Fibroblast of pulmonary artery (primary cell): ENCODE results near the gene DHX30.
A peak's percentile ranks its signal among the peaks of the same experiment; 100 is the strongest.

ENCODE experiments used
- DNase-seq: peaks from one replicate; pipeline ENCODE4 v3.0.0-alpha.2; 2010; ENCODE audit warnings: low read depth
- H3K4me3 ChIP-seq: replicated peaks from 2 replicates; pipeline ENCODE4 v1.5.1; 2011; ENCODE audit warnings: low read depth, mild to moderate bottlenecking, control low read depth, low read length, moderate library complexity
- TF ChIP-seq, protein P1 (sequence below): IDR thresholded peaks from 2 replicates; pipeline ENCODE4 v1.5.1; 2011; ENCODE audit warnings: mild to moderate bottlenecking, control low read depth, low read length, inconsistent platforms; ENCODE audit errors: missing control alignments

The DHX30 gene

DNA sequence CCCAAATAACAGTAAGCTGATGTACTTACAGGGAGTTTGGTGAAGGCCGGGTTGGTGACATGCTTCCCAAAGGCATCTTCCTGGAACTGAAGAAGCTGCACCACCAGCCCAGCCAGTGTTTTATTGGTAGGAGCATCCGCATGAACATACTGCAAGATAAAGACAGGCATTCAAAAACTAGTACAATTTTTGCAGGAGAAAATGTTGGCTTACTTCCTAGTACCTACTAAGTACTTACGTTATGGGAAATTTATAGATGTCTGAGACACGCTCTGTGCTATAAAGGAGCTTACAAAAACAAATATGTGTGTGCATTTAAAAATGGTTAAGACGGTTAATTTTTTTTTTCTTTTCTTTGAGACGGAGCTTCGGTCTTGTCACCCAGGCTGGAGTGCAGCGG lies 30.1 kb upstream of the DHX30 start:
- DNase-seq, result no peak
- H3K4me3 ChIP-seq, result no peak overlapping the region
- TF ChIP-seq, protein P1, sequence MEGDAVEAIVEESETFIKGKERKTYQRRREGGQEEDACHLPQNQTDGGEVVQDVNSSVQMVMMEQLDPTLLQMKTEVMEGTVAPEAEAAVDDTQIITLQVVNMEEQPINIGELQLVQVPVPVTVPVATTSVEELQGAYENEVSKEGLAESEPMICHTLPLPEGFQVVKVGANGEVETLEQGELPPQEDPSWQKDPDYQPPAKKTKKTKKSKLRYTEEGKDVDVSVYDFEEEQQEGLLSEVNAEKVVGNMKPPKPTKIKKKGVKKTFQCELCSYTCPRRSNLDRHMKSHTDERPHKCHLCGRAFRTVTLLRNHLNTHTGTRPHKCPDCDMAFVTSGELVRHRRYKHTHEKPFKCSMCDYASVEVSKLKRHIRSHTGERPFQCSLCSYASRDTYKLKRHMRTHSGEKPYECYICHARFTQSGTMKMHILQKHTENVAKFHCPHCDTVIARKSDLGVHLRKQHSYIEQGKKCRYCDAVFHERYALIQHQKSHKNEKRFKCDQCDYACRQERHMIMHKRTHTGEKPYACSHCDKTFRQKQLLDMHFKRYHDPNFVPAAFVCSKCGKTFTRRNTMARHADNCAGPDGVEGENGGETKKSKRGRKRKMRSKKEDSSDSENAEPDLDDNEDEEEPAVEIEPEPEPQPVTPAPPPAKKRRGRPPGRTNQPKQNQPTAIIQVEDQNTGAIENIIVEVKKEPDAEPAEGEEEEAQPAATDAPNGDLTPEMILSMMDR, result no peak

DNA sequence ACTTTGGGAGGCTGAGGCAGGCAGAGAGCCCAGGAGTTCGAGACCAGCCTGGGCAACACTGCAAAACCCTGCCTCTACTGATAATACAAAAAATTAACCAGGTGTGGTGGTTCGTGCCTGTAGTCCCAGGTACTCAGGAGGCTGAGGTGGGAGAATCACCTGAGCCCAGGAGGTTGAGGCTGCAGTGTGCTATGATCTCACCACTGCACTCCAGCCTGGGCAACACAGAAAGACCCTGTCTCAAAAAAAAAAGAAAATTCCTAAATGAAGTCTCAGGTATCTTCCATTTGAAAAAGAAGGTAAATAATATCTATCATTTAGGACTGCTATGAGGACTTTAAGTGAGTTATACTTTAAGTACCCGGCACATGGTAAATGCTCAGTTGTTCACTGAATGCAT lies 24.2 kb upstream of the DHX30 start:
- DNase-seq, result no peak
- no peak overlapping the region for H3K4me3 ChIP-seq
- TF ChIP-seq, protein P1, result no peak

DNA sequence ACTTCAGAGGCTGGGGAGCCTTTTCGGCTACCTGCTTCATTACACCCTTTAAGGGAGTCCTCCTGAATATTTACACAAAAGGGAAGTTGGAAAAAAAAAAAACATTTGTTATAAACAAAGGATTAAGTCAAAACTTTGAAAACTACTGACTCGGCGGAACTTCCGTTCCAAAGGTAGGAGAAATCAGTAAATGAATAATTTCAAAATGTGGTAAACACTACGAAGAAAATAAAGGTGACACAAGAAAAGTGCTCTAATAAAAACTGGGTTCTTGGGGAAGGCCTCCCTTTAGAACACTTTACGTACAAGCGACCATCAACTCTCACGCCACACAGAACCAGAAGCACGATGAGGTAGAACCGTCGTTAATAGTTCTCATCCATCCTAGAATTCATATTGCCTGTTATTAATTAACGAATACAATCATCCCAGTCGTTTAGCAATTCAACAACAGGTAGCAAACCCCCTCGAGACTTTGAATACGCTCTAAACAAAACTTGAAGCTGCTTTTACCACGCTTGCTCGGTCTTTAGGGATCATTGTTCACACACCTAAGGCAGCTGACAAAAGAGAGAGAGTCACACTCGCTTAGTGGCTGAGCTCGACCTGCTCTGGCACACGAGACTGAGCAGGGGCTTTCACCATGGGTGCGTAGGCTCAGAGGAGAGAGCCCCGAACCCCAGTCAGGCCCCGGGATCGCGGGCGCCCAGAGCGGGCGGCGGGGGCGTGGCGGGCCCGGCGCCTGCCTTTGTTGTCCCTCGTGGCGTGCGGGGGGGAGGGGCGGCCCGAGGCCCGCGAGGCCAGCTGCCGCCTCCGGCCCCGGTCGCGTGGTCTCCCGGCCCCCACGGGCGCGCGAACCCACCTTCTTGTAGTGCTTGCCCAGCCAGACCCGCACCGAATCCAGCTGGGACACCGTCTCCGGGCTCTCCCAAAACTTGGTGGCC lies 21.9 kb upstream of the DHX30 start:
- TF ChIP-seq, protein P1, result no peak
- H3K4me3 ChIP-seq, result peak overlapping the region; percentile 91
- DNase-seq, result peak; percentile 23

DNA sequence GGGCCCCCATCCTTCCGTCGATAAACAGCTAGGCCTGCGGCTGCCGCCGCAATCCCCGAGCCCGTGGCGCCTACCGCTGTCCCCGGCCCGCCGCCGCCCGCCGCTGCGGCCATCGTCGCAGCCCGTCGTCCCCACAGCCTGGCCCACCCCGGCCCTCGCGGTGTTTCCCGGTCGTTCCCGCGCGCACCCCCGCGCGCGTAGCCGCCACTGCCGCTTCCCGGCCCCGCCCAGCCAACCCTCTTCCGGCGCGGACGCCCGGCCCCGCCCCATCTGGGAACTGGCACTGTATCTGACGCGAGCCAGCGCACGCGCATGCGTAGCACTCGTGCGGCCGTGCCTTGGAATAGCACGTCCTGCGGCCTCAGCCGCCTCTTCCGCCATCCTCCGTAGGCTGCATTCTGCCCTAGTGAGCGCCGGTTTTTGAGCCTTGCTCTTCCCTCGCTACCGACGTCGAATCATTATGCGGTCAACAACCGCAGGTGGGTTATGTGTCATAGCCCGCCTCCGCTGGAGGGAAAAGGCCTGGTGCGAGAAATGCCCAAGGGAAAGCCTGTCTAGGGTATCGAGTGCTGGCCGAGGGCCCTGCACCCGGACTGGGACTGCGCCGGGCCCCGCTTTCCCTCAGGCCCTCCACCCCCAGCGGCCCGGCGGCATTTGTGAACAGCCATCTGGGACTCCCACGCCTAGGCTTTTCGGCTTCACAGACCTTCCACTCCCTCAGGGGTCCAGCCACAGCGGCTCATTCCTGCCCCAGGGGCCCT lies 21.1 kb upstream of the DHX30 start, which contains the start of gene SMARCC1:
TSS of gene SMARCC1 (minus strand) at position 209 of the 761 bp plus-strand sequence. CDS start at position 113, 96 bp downstream.
- TF ChIP-seq, protein P1, result no peak
- DNase-seq, result peak; percentile 98
- peak within 1 kb of the TSS; percentile 91 for H3K4me3 ChIP-seq

DNA sequence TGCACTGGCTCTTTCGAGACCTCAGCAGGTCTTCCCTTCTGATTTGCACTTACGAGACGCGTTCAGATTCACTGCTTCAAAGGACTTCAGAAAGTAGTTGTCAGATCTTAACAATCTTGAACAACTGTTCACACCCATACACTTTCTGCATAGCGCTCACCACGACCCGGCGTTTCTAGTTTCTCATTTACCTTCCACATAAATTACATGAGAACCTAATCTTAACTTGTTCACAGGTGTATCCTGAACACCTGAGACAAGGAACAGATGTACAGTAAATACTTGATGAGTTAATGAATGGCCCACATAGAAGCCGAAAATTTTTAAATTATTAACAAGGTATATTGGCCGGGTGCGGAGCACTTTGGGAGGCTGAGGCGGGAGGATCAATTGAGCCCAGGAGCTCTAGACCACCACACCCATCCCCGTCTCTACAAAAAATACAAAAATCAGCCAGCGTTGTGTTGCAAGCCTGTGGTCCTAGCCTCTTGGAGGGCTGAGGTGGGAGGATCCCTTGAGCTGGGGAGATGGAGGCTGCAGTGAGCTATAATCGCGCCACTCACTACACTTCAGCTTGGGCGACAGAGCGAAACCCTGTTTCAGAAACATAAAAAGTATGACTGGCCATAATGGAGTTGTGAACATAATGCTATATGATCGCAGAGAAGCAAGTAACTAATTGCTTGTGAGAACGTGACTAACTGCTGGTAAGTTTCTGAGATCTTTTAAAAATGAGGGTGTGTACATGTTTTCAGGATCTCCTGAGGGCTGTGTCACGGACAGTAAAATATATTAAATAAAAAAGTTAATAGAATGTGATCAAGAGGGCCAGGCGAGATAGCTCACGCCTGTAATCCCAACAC lies 20.3 kb upstream of the DHX30 start:
- peak overlapping the region; percentile 91 for H3K4me3 ChIP-seq
- TF ChIP-seq, protein P1, result no peak
- DNase-seq, result no peak

DNA sequence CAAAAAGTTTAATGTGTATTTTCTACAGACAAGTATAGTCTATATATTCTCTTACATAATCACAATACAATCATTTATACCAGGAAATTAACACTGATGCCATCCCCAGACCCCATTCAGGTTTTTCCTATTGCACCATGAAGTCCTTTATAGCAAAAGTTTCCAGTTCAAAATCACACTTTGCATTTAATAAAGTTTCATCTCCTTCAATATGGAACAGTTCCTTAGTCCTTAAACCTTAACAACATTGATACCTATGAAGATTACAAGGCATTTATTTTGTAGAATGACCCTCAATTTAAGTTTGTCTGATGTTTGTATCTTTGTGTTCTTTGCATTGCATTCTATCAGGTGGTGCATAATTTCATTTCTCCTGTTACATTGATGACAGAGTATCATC lies 19.3 kb upstream of the DHX30 start:
- no peak overlapping the region for H3K4me3 ChIP-seq
- TF ChIP-seq, protein P1, result no peak
- DNase-seq, result no peak
